HCT116 (cell line): ENCODE measurements around the gene SEL1L2. TPM values are rescaled to one million over a fixed set of nuclear protein-coding genes. Genes with fewer than 3 reads are reported as not detected.

Source experiments
- ATAC-seq: fragments of 200-7000 bp; cut with Tn5 transposase; 2 replicates; pipeline ENCODE4 v1.9.1; 2020; ENCODE audit warnings: mild to moderate bottlenecking, moderate library complexity
- BruUV-seq: library from RNA; stranded (reverse); fragments of 400-500 nt; replicated peaks from 2 replicates; lab custom pipeline; 2021; lab: Mats Ljungman, UMichigan
- CTCF ChIA-PET: fragments of 300-600 bp; sonication (Branson Sonifier 250); formaldehyde crosslinking; loops from one replicate; lab custom pipeline; 2021; ENCODE audit warnings: antibody characterized with exemption; lab: Charles Lee
- POLR2A ChIA-PET: fragments of 300-600, 350-600 bp; sonication (Branson Sonifier 250); formaldehyde crosslinking; loops from one replicate; lab custom pipeline; 2021; ENCODE audit warnings: antibody characterized with exemption; lab: Charles Lee
- RAD21 ChIA-PET, 2 experiments: fragments of 300-600 bp; sonication (Branson Sonifier 250); formaldehyde crosslinking; loops; one replicate each; lab custom pipeline; 2023; ENCODE audit warnings: low total read pairs in 2 of 2; ENCODE audit not compliant: uncharacterized antibody in 2 of 2, unreplicated experiment in 2 of 2, low non-redundant PET in 1 of 2; lab: Charles Lee
- DNase-seq: peaks from one replicate; pipeline ENCODE4 v3.0.0-alpha.2; 2010; ENCODE audit warnings: low read depth, low spot score
- H2AFZ ChIP-seq: fragments of 200-600 bp; shearing (Covaris generic), sonication (generic); 2 replicates; pipeline ENCODE4 v1.6.1; 2017; ENCODE audit warnings: low read depth, mixed run types, mixed read lengths, antibody characterized with exemption, low read length; ENCODE audit not compliant: poor library complexity, severe bottlenecking
- H3K27ac ChIP-seq: 2 replicates; pipeline ENCODE4 v1.5.1; 2012; ENCODE audit warnings: low read depth, low read length
- H3K27me3 ChIP-seq: fragments of 200-600 bp; sonication (generic); 2 replicates; pipeline ENCODE4 v1.6.1; 2016; ENCODE audit warnings: mixed run types, low read length, mixed read lengths; ENCODE audit not compliant: insufficient read depth
- H3K36me3 ChIP-seq, 2 experiments: fragments of 200-500 bp in 1 of 2; fragments of 200-600 bp in 1 of 2; sonication (Bioruptor generic) in 1 of 2; sonication (generic) in 1 of 2; 2 replicates each; pipeline versions ENCODE4 v1.5.1 to v1.6.1; 2014 to 2016; ENCODE audit warnings: low read length in 2 of 2, inconsistent platforms in 1 of 2, mixed read lengths in 1 of 2, mixed run types in 1 of 2; ENCODE audit not compliant: insufficient read depth in 2 of 2, control insufficient read depth in 1 of 2
- H3K4me1 ChIP-seq, 2 experiments: fragments of 200-600 bp in 1 of 2; sonication (generic) in 1 of 2; 2 replicates each; pipeline versions ENCODE4 v1.5.1 to v1.6.1; 2012 to 2017; ENCODE audit warnings: low read length in 2 of 2, inconsistent platforms in 1 of 2, mild to moderate bottlenecking in 1 of 2, mixed read lengths in 1 of 2, mixed run types in 1 of 2, moderate library complexity in 1 of 2; ENCODE audit not compliant: insufficient read depth in 2 of 2, control insufficient read depth in 1 of 2
- H3K4me2 ChIP-seq: fragments of 200-600 bp; sonication (generic); 2 replicates; pipeline ENCODE4 v1.6.1; 2017; ENCODE audit warnings: mixed run types, low read length, mixed read lengths
- H3K4me3 ChIP-seq, 2 experiments: fragments of 200-600 bp in 1 of 2; sonication (generic) in 1 of 2; replicated peaks in 1 of 2; 2 replicates each; pipeline ENCODE4 v1.5.1; 2011 to 2016; ENCODE audit warnings: low read length in 2 of 2, control low read depth in 1 of 2, low read depth in 1 of 2, mild to moderate bottlenecking in 1 of 2, mixed read lengths in 1 of 2, mixed run types in 1 of 2
- H3K79me2 ChIP-seq: fragments of 200-600 bp; sonication (generic); 2 replicates; pipeline ENCODE4 v1.6.1; 2017; ENCODE audit warnings: mild to moderate bottlenecking, mixed run types, low read length, moderate library complexity, mixed read lengths; ENCODE audit not compliant: insufficient read depth
- H3K9ac ChIP-seq: fragments of 200-600 bp; sonication (generic); 2 replicates; pipeline ENCODE4 v1.6.1; 2016; ENCODE audit warnings: low read length, mixed read lengths
- H3K9me2 ChIP-seq: fragments of 200-600 bp; sonication (generic), shearing (Covaris generic); 2 replicates; pipeline ENCODE4 v1.6.1; 2017; ENCODE audit warnings: mixed run types, mild to moderate bottlenecking, moderate library complexity; ENCODE audit not compliant: insufficient read depth
- H3K9me3 ChIP-seq, 2 experiments: fragments of 200-500 bp in 1 of 2; fragments of 200-600 bp in 1 of 2; sonication (Bioruptor generic) in 1 of 2; sonication (generic) in 1 of 2; 2 replicates each; pipeline ENCODE4 v1.6.1; 2014 to 2017; ENCODE audit warnings: low read length in 2 of 2, mixed read lengths in 2 of 2, inconsistent platforms in 1 of 2, low read depth in 1 of 2, mild to moderate bottlenecking in 1 of 2, mixed run types in 1 of 2, moderate library complexity in 1 of 2; ENCODE audit not compliant: control insufficient read depth in 1 of 2, insufficient read depth in 1 of 2
- H4K20me1 ChIP-seq: fragments of 200-600 bp; sonication (generic), shearing (Covaris generic); 2 replicates; pipeline ENCODE4 v1.6.1; 2017; ENCODE audit warnings: mixed run types, mild to moderate bottlenecking, moderate library complexity; ENCODE audit not compliant: insufficient read depth
- CEBPB ChIP-seq: IDR thresholded peaks from 2 replicates; pipeline ENCODE4 v1.6.1; 2012; ENCODE audit warnings: low read depth
- ELF1 ChIP-seq: IDR thresholded peaks from 2 replicates; pipeline ENCODE4 v1.6.1; 2012; ENCODE audit warnings: low read depth, borderline replicate concordance
- EZH2 ChIP-seq: fragments of 200-600 bp; sonication (generic); IDR thresholded peaks from 2 replicates; pipeline ENCODE4 v1.6.1; 2017; ENCODE audit warnings: antibody characterized with exemption, mixed run types
- FOSL1 ChIP-seq: IDR thresholded peaks from 2 replicates; pipeline ENCODE4 v1.6.1; 2012; ENCODE audit warnings: low read depth
- POLR2A ChIP-seq: IDR thresholded peaks from 2 replicates; pipeline ENCODE4 v1.7.0; 2011; ENCODE audit warnings: borderline replicate concordance; ENCODE audit not compliant: insufficient read depth, insufficient read length; ENCODE audit errors: extremely low read depth
- SIN3A ChIP-seq: IDR thresholded peaks from 2 replicates; pipeline ENCODE4 v1.6.1; 2012; ENCODE audit warnings: low read depth
- YY1 ChIP-seq: IDR thresholded peaks from 2 replicates; pipeline ENCODE4 v1.6.1; 2011; ENCODE audit warnings: low read length, low read depth, moderate library complexity, mild to moderate bottlenecking; ENCODE audit not compliant: insufficient replicate concordance; ENCODE audit errors: extremely low read depth
- intact Hi-C: fragments of 100-400 bp; cut with micrococcal nuclease; formaldehyde crosslinking; loops from 2 replicates; pipeline ENCODE4 v1.10.0; 2022
- total RNA-seq: library from RNA; stranded (reverse); gene quantifications from one replicate; pipeline ENCODE4 v1.2.1, GENCODE V29; 2021; ENCODE audit not compliant: unreplicated experiment
- TF ChIP-seq, protein P1 (sequence below), 3 experiments: fragments of 200-600 bp in 1 of 3; sonication (generic) in 1 of 3; IDR thresholded peaks in 2 of 3; conservative IDR thresholded peaks in 1 of 3; 2 replicates each; pipeline ENCODE4 v1.5.1; 2012 to 2017; ENCODE audit warnings: low read depth in 2 of 3, low read length in 2 of 3, antibody characterized with exemption in 1 of 3, borderline replicate concordance in 1 of 3, control low read depth in 1 of 3, mild to moderate bottlenecking in 1 of 3, mixed read lengths in 1 of 3, mixed run types in 1 of 3, moderate library complexity in 1 of 3; ENCODE audit not compliant: insufficient read depth in 1 of 3
- TF ChIP-seq, protein P2 (sequence below): IDR thresholded peaks from 2 replicates; pipeline ENCODE4 v1.6.1; 2011; ENCODE audit warnings: mild to moderate bottlenecking, low read length, moderate library complexity; ENCODE audit not compliant: insufficient replicate concordance; ENCODE audit errors: extremely low read depth
- TF ChIP-seq, protein P3 (sequence below): IDR thresholded peaks from 2 replicates; pipeline ENCODE4 v1.6.1; 2012

The SEL1L2 gene
- total RNA-seq, 1 experiment from 2014 or later: not detected

DNA sequence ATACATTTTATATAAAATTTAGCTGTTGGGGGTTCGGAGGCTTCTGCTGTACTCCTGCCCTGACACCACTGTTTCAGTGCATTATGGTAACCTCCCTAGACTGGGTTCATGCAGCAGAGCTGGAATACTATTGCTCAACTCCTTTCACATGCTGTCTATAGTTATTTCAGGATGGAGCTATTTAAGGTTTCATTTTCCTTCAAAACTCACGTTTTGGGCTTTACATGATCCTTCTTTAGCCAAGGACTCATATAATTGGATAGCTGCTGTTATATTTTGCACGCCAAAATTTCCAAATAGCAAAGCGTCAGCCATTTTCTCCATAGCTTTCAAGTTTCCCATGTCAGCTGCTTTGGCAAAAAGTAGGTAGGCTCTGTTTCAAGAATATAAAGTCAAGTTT is 76.8 kb downstream of the SEL1L2 start (continued):
- TF ChIP-seq, protein P1, sequence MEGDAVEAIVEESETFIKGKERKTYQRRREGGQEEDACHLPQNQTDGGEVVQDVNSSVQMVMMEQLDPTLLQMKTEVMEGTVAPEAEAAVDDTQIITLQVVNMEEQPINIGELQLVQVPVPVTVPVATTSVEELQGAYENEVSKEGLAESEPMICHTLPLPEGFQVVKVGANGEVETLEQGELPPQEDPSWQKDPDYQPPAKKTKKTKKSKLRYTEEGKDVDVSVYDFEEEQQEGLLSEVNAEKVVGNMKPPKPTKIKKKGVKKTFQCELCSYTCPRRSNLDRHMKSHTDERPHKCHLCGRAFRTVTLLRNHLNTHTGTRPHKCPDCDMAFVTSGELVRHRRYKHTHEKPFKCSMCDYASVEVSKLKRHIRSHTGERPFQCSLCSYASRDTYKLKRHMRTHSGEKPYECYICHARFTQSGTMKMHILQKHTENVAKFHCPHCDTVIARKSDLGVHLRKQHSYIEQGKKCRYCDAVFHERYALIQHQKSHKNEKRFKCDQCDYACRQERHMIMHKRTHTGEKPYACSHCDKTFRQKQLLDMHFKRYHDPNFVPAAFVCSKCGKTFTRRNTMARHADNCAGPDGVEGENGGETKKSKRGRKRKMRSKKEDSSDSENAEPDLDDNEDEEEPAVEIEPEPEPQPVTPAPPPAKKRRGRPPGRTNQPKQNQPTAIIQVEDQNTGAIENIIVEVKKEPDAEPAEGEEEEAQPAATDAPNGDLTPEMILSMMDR (IDR thresholded peaks at IDR 0.05 in 2 of 3, conservative IDR thresholded peaks at IDR 0.05 in 1 of 3; ENCODE audit: borderline replicate concordance in 1 of 3, insufficient read depth in 1 of 3, low read depth in 2 of 3, low read length in 2 of 3): no peak
- no peak for TF ChIP-seq CEBPB
- no peak for TF ChIP-seq EZH2
- TF ChIP-seq SIN3A: no peak

DNA sequence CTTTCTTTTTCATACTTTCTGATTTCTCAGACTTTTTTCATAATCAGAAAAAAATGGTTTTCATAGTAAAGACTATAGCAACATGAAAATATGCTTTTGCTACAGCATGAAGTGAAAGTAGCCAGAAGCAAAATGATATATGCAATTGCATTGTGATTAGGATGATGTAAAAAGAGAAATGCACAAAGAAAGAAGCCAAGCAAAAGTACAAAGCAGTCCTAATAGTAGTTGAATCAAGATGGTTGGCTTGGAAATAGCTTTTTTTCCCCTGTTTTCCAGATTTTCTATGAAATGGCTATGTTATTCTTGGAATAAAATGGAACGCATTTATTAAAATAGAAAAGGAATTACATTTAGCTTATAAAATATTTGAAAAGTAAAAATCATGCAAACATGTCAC is 77.3 kb downstream of the SEL1L2 start:
- H3K4me1 ChIP-seq: no peaks in the 10 kb centered on the region
- no peak for TF ChIP-seq YY1
- TF ChIP-seq ELF1: no peak
- TF ChIP-seq, protein P2, sequence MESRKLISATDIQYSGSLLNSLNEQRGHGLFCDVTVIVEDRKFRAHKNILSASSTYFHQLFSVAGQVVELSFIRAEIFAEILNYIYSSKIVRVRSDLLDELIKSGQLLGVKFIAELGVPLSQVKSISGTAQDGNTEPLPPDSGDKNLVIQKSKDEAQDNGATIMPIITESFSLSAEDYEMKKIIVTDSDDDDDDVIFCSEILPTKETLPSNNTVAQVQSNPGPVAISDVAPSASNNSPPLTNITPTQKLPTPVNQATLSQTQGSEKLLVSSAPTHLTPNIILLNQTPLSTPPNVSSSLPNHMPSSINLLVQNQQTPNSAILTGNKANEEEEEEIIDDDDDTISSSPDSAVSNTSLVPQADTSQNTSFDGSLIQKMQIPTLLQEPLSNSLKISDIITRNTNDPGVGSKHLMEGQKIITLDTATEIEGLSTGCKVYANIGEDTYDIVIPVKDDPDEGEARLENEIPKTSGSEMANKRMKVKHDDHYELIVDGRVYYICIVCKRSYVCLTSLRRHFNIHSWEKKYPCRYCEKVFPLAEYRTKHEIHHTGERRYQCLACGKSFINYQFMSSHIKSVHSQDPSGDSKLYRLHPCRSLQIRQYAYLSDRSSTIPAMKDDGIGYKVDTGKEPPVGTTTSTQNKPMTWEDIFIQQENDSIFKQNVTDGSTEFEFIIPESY: no peak
- TF ChIP-seq POLR2A: no peak
- no peak for TF ChIP-seq FOSL1
- TF ChIP-seq, protein P3, sequence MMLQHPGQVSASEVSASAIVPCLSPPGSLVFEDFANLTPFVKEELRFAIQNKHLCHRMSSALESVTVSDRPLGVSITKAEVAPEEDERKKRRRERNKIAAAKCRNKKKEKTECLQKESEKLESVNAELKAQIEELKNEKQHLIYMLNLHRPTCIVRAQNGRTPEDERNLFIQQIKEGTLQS: no peak
- intact Hi-C loops: no loop called here
- ATAC-seq: no peak
- no peak for DNase-seq
- H3K27me3 ChIP-seq: no peaks in the 10 kb centered on the region
- RAD21 ChIA-PET: no interaction called here
- H3K4me2 ChIP-seq: no peak overlapping the region
- CTCF ChIA-PET: no interaction called here
- H3K9ac ChIP-seq: no peak overlapping the region
- BruUV-seq: no TSS peak
- no peak overlapping the region for H3K27ac ChIP-seq
- POLR2A ChIA-PET: no interaction called here
- no peaks in the 10 kb centered on the region for H3K79me2 ChIP-seq
- no peak overlapping the region for H3K4me3 ChIP-seq
- no peak overlapping the region for H2AFZ ChIP-seq
- no peaks in the 10 kb centered on the region for H3K9me3 ChIP-seq
- H3K36me3 ChIP-seq: no peaks in the 10 kb centered on the region
- no peaks in the 10 kb centered on the region for H3K9me2 ChIP-seq
- no peaks in the 10 kb centered on the region for H4K20me1 ChIP-seq
